Measurements from ENCODE around the gene OR7A5. TPM values are rescaled to one million over a fixed set of nuclear protein-coding genes. Genes with fewer than 3 reads are reported as not detected.
A peak's percentile ranks its signal among the peaks of the same experiment; 100 is the strongest.

OR7A5 gene
- polyA plus RNA-seq, 2 of the 4 experiments (the other 2 are of a cell fraction) = not detected

DNA sequence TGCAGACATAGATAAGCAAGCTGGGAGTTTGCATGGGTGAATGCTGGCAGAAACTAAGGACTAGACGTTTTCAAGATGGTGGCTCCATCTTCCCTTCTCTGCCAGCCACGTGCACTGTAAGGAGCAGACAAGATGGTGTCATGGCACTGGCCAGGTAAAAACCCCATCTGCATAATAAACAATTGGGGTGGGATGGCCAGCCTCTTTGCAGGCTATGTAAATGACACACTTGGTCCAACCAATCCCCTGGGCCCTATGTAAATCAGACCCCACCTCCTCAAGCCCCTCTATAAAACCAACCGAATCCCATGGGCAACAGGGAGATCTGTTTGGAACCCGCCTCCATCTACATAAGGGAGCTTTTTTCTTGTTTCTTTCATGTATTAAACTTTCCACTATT lies 2.4 kb upstream of the OR7A5 start:
- Histone ChIP-seq H3K4me3 (no peak overlapping the region), H3K4me2 (no peak overlapping the region), H3K27ac (no peak overlapping the region), H3K9me3 (0 out of 3 replicates have a peak, but pooled peaks cover 3% of the 10 kb centered on the region), H3K4me1 (no peaks in the 10 kb centered on the region)
- 18% methylated on average over 4 of the region's 4 CpGs for WGBS (ENCODE audit: missing lambda C conversion rate)
- no peak for TF ChIP-seq BCL3 (IDR thresholded peaks at IDR 0.05)
- no peak for TF ChIP-seq CEBPB (IDR thresholded peaks at IDR 0.05)
- no peak for TF ChIP-seq CHD2 (IDR thresholded peaks at IDR 0.05; ENCODE audit: low read length, partially characterized antibody)
- no peak for TF ChIP-seq EHF (CRISPR knock-in tag; IDR thresholded peaks at IDR 0.05)
- TF ChIP-seq KDM1A (IDR thresholded peaks at IDR 0.05; ENCODE audit: low read depth) = no peak
- TF ChIP-seq HEYL (CRISPR knock-in tag; IDR thresholded peaks at IDR 0.05) = no peak
- TF ChIP-seq RARB (CRISPR knock-in tag; IDR thresholded peaks at IDR 0.05) = no peak
- no peak for TF ChIP-seq MAX (IDR thresholded peaks at IDR 0.05)
- TF ChIP-seq JUNB (IDR thresholded peaks at IDR 0.05) = no peak
- ChIA-PET POLR2A (no interaction called here), CTCF (no interaction called here)
- no peak for DNase-seq (ENCODE audit: low read depth in 1 of 2, low spot score in 1 of 2)
- FAIRE-seq = no peak
- ATAC-seq = no peak

DNA sequence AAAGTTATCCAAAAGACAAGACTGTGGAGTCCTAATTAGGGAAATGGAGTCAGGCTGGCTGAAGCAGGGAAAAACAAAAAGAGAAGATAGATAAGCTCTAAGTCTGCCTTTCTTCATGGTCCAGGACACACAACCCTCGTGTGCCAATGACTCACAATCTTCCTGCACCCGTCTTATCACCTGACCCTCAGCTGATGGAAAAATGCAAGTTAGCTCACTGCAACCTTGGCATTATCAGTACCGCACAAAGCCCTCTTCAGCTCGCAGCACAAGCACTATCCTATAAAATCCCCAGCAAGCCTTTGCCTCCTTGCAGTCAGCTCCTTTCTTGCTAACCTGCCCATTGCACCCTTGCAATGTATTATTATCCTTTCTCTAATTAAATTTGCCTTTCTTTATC lies 4.3 kb downstream of the OR7A5 start:
- ChIA-PET POLR2A (no interaction called here), CTCF (interaction anchor here (1.1 kb wide), 1 partner anchor 44 kb away, joined by 3 read pairs; no protein-coding TSS in a partner anchor)
- Histone ChIP-seq H3K4me2 (no peak overlapping the region), H3K4me3 (no peak overlapping the region), H3K27ac (no peak overlapping the region), H3K4me1 (no peaks in the 10 kb centered on the region), H3K9me3 (no peaks in the 10 kb centered on the region)
- FAIRE-seq = no peak
- 20% methylated on average over 4 of the region's 4 CpGs for WGBS (ENCODE audit: missing lambda C conversion rate)
- no peak for ATAC-seq
- TF ChIP-seq TP53 (CRISPR knock-in tag; IDR thresholded peaks at IDR 0.05) = no peak
- TF ChIP-seq CHD2 (IDR thresholded peaks at IDR 0.05; ENCODE audit: low read length, partially characterized antibody) = no peak
- no peak for TF ChIP-seq RARB (CRISPR knock-in tag; IDR thresholded peaks at IDR 0.05)
- TF ChIP-seq RNF2 (IDR thresholded peaks at IDR 0.05; ENCODE audit: borderline replicate concordance, low read depth) = no peak
- TF ChIP-seq HMGXB4 (CRISPR knock-in tag; IDR thresholded peaks at IDR 0.05; ENCODE audit: borderline replicate concordance) = no peak
- no peak for TF ChIP-seq MAFK (IDR thresholded peaks at IDR 0.05; ENCODE audit: partially characterized antibody)
- no peak for DNase-seq (ENCODE audit: low read depth in 1 of 2, low spot score in 1 of 2)

- WGBS (ENCODE audit: missing lambda C conversion rate) = 21% methylated on average over 2 of the region's 2 CpGs
- no peak for ATAC-seq
Observed at GRCh38 chr19:14826006-14826405, 9.0 kb downstream of the OR7A5 start.

More at GRCh38 chr19:14826006-14826405, 9.0 kb downstream of the OR7A5 start:
- H3K9me3 ChIP-seq = peaks cover 3% of the 10 kb centered on the region; the same call in 1 of the 3 replicates
- POLR2A ChIA-PET = no interaction called here
- CTCF ChIA-PET = no interaction called here
- H3K4me3 ChIP-seq = no peak overlapping the region
- no peak overlapping the region for H3K27ac ChIP-seq
- no peak for FAIRE-seq
- no peak for DNase-seq (ENCODE audit: low read depth in 1 of 2, low spot score in 1 of 2)
- H3K4me2 ChIP-seq = no peak overlapping the region
- H3K4me1 ChIP-seq = no peaks in the 10 kb centered on the region
- TF ChIP-seq ELK1 (IDR thresholded peaks at IDR 0.05; ENCODE audit: low read depth, low read length) (no peak), FOSB (CRISPR knock-in tag; IDR thresholded peaks at IDR 0.05) (no peak), FOSL2 (IDR thresholded peaks at IDR 0.05) (no peak), FOSL2 (CRISPR knock-in tag; IDR thresholded peaks at IDR 0.05) (0 out of 2 replicates have a peak, but pooled peaks have one; percentile 11)

Measured in A549 (cell line).